Trophoblast cell (in vitro differentiated cells and primary cell): ENCODE measurements around the gene BMP5.

ENCODE experiments used
- DNase-seq, 2 donors: peaks; one replicate each; pipeline ENCODE4 v3.0.0-alpha.2; 2016
- H2AFZ ChIP-seq: 2 replicates; pipeline ENCODE4 v1.6.1; 2013; ENCODE audit warnings: low read length, moderate library complexity, mild to moderate bottlenecking; ENCODE audit not compliant: insufficient read depth, poor library complexity
- H2AK5ac ChIP-seq: 2 replicates; pipeline ENCODE4 v1.6.1; 2013; ENCODE audit warnings: mild to moderate bottlenecking, low read length
- H2BK120ac ChIP-seq: 2 replicates; pipeline ENCODE4 v1.6.1; 2013; ENCODE audit warnings: low read length, mild to moderate bottlenecking, moderate library complexity; ENCODE audit not compliant: insufficient read depth, poor library complexity
- H2BK12ac ChIP-seq: 2 replicates; pipeline ENCODE4 v1.6.1; 2013; ENCODE audit warnings: mild to moderate bottlenecking, low read length, moderate library complexity
- H2BK5ac ChIP-seq: 2 replicates; pipeline ENCODE4 v1.6.1; 2013; ENCODE audit warnings: low read length, low read depth, moderate library complexity, mild to moderate bottlenecking; ENCODE audit not compliant: poor library complexity
- H3K14ac ChIP-seq: 2 replicates; pipeline ENCODE4 v1.6.1; 2013; ENCODE audit warnings: mild to moderate bottlenecking, low read length
- H3K18ac ChIP-seq: 2 replicates; pipeline ENCODE4 v1.6.1; 2013; ENCODE audit warnings: mild to moderate bottlenecking, low read length
- H3K23ac ChIP-seq: 2 replicates; pipeline ENCODE4 v1.6.1; 2013; ENCODE audit warnings: low read length
- H3K27ac ChIP-seq: 2 replicates; pipeline ENCODE4 v1.5.1; 2013; ENCODE audit warnings: low read depth, mild to moderate bottlenecking, inconsistent platforms, low read length, moderate library complexity
- H3K27me3 ChIP-seq: 2 replicates; pipeline ENCODE4 v1.6.1; 2013; ENCODE audit warnings: inconsistent platforms, mild to moderate bottlenecking, low read length, moderate library complexity; ENCODE audit not compliant: insufficient read depth
- H3K36me3 ChIP-seq, 2 experiments: 1 replicate in 1 of 2; 2 replicates in 1 of 2; pipeline ENCODE4 v1.6.1; 2013; ENCODE audit warnings: low read length in 2 of 2, mild to moderate bottlenecking in 2 of 2, moderate library complexity in 1 of 2; ENCODE audit not compliant: insufficient read depth in 2 of 2, control insufficient read depth in 1 of 2
- H3K4ac ChIP-seq: 2 replicates; pipeline ENCODE4 v1.6.1; 2013; ENCODE audit warnings: low read depth, mild to moderate bottlenecking, low read length, moderate library complexity
- H3K4me1 ChIP-seq, 2 experiments: 1 replicate in 1 of 2; 2 replicates in 1 of 2; pipeline ENCODE4 v1.6.1; 2013; ENCODE audit warnings: low read length in 2 of 2, mild to moderate bottlenecking in 2 of 2, moderate library complexity in 1 of 2; ENCODE audit not compliant: insufficient read depth in 2 of 2, control insufficient read depth in 1 of 2
- H3K4me2 ChIP-seq: 2 replicates; pipeline ENCODE4 v1.6.1; 2013; ENCODE audit warnings: inconsistent platforms, mild to moderate bottlenecking, low read length, moderate library complexity
- H3K4me3 ChIP-seq: 2 replicates; pipeline ENCODE4 v1.5.1; 2013; ENCODE audit warnings: mild to moderate bottlenecking, low read depth, low read length, inconsistent platforms
- H3K79me1 ChIP-seq: one replicate; pipeline ENCODE4 v1.6.1; 2013; ENCODE audit warnings: low read length
- H3K79me2 ChIP-seq: 2 replicates; pipeline ENCODE4 v1.6.1; 2013; ENCODE audit warnings: low read length, mild to moderate bottlenecking; ENCODE audit not compliant: control insufficient read depth, insufficient read depth, poor library complexity
- H3K9ac ChIP-seq: 2 replicates; pipeline ENCODE4 v1.6.1; 2013; ENCODE audit warnings: mild to moderate bottlenecking, low read length
- H3K9me3 ChIP-seq: 2 replicates; pipeline ENCODE4 v1.6.1; 2013; ENCODE audit warnings: low read depth, mild to moderate bottlenecking, control low read depth, inconsistent platforms, low read length; ENCODE audit not compliant: insufficient read depth
- H4K12ac ChIP-seq: 2 replicates; pipeline ENCODE4 v1.6.1; 2013; ENCODE audit warnings: low read depth, mild to moderate bottlenecking, low read length, moderate library complexity
- H4K8ac ChIP-seq: 2 replicates; pipeline ENCODE4 v1.6.1; 2013; ENCODE audit warnings: low read depth, mild to moderate bottlenecking, low read length, moderate library complexity
- H4K91ac ChIP-seq: one replicate; pipeline ENCODE4 v1.6.1; 2013; ENCODE audit warnings: low read depth, mild to moderate bottlenecking, low read length, moderate library complexity
- WGBS: extraction: QIAGEN DNeasy Blood & Tissue Kit; methylation state at CpG from one replicate; pipeline ENCODE4 v1.1.7; 2013; ENCODE audit warnings: missing lambda C conversion rate; ENCODE audit not compliant: insufficient read length, insufficient coverage; ENCODE audit errors: extremely low coverage; 5-methylcytosine and 5-hydroxymethylcytosine counted together

BMP5 gene

GRCh38 chr6:55794136-55794812, 81.1 kb downstream of the BMP5 start:
- no peaks in the 10 kb centered on the region for H3K79me2 ChIP-seq
- H3K9ac ChIP-seq: no peak overlapping the region
- H2AK5ac ChIP-seq: no peak overlapping the region
- H4K8ac ChIP-seq: no peak overlapping the region
- no peak overlapping the region for H3K27ac ChIP-seq
- no peak overlapping the region for H2BK12ac ChIP-seq
- no peak overlapping the region for H2BK120ac ChIP-seq
- no peaks in the 10 kb centered on the region for H3K36me3 ChIP-seq
- no peak overlapping the region for H3K4me3 ChIP-seq
- no peak overlapping the region for H3K18ac ChIP-seq
- H3K4me2 ChIP-seq: no peak overlapping the region
- no peak overlapping the region for H3K14ac ChIP-seq
- H2AFZ ChIP-seq: no peak overlapping the region
- no CpG with 5 or more reads among the region's 3 CpGs for WGBS
- no peak overlapping the region for H4K91ac ChIP-seq
- no peaks in the 10 kb centered on the region for H3K9me3 ChIP-seq
- H3K4me1 ChIP-seq: no peaks in the 10 kb centered on the region
- DNase-seq: no peak
- H3K27me3 ChIP-seq: no peaks in the 10 kb centered on the region
- no peak overlapping the region for H4K12ac ChIP-seq
- no peaks in the 10 kb centered on the region for H3K79me1 ChIP-seq
- no peak overlapping the region for H3K4ac ChIP-seq
- no peak overlapping the region for H3K23ac ChIP-seq
- no peak overlapping the region for H2BK5ac ChIP-seq

- H2BK12ac ChIP-seq: no peak overlapping the region
- H3K9me3 ChIP-seq: no peaks in the 10 kb centered on the region
- H3K4ac ChIP-seq: no peak overlapping the region
- H4K8ac ChIP-seq: no peak overlapping the region
- H4K91ac ChIP-seq: no peak overlapping the region
- H3K18ac ChIP-seq: no peak overlapping the region
- DNase-seq: no peak
- no peaks in the 10 kb centered on the region for H3K36me3 ChIP-seq
- no peaks in the 10 kb centered on the region for H3K79me2 ChIP-seq
- H3K79me1 ChIP-seq: no peaks in the 10 kb centered on the region
- H3K4me2 ChIP-seq: no peak overlapping the region
- H3K4me1 ChIP-seq: no peaks in the 10 kb centered on the region
- H4K12ac ChIP-seq: no peak overlapping the region
- H3K23ac ChIP-seq: no peak overlapping the region
- WGBS: no CpG with 5 or more reads among the region's 6 CpGs
- H2BK120ac ChIP-seq: no peak overlapping the region
- H3K4me3 ChIP-seq: no peak overlapping the region
- H3K9ac ChIP-seq: no peak overlapping the region
- no peak overlapping the region for H2AK5ac ChIP-seq
- H2AFZ ChIP-seq: no peak overlapping the region
- no peak overlapping the region for H2BK5ac ChIP-seq
- H3K27ac ChIP-seq: no peak overlapping the region
- no peak overlapping the region for H3K14ac ChIP-seq
- H3K27me3 ChIP-seq: no peaks in the 10 kb centered on the region
Measured at GRCh38 chr6:55785273-55785672, 90.1 kb downstream of the BMP5 start.

- no peak overlapping the region for H2BK120ac ChIP-seq
- H3K18ac ChIP-seq: no peak overlapping the region
- H4K8ac ChIP-seq: no peak overlapping the region
- no peak overlapping the region for H3K14ac ChIP-seq
- H3K4ac ChIP-seq: no peak overlapping the region
- H2BK5ac ChIP-seq: no peak overlapping the region
- H4K12ac ChIP-seq: no peak overlapping the region
- H3K27me3 ChIP-seq: no peaks in the 10 kb centered on the region
- H3K4me1 ChIP-seq: no peaks in the 10 kb centered on the region
- no peak overlapping the region for H3K23ac ChIP-seq
- H3K9ac ChIP-seq: no peak overlapping the region
- no CpG with 5 or more reads among the region's 2 CpGs for WGBS
- H3K27ac ChIP-seq: no peak overlapping the region
- H2BK12ac ChIP-seq: no peak overlapping the region
- no peak overlapping the region for H3K4me2 ChIP-seq
- H4K91ac ChIP-seq: no peak overlapping the region
- no peaks in the 10 kb centered on the region for H3K36me3 ChIP-seq
- no peak overlapping the region for H3K4me3 ChIP-seq
- H2AFZ ChIP-seq: no peak overlapping the region
- H2AK5ac ChIP-seq: no peak overlapping the region
- no peaks in the 10 kb centered on the region for H3K79me1 ChIP-seq
- no peaks in the 10 kb centered on the region for H3K79me2 ChIP-seq
- no peaks in the 10 kb centered on the region for H3K9me3 ChIP-seq
- DNase-seq: no peak
Measured at GRCh38 chr6:55782275-55782674, 93.1 kb downstream of the BMP5 start.

- H3K4ac ChIP-seq: no peak overlapping the region
- no peak overlapping the region for H2AFZ ChIP-seq
- H3K4me2 ChIP-seq: no peak overlapping the region
- no peak overlapping the region for H2BK12ac ChIP-seq
- H4K8ac ChIP-seq: no peak overlapping the region
- H3K9me3 ChIP-seq: no peaks in the 10 kb centered on the region
- H3K4me1 ChIP-seq: no peaks in the 10 kb centered on the region
- H3K79me1 ChIP-seq: no peaks in the 10 kb centered on the region
- no peak overlapping the region for H2BK120ac ChIP-seq
- H3K36me3 ChIP-seq: no peaks in the 10 kb centered on the region
- H3K27me3 ChIP-seq: no peaks in the 10 kb centered on the region
- no peak overlapping the region for H3K4me3 ChIP-seq
- no peak overlapping the region for H3K27ac ChIP-seq
- H2AK5ac ChIP-seq: no peak overlapping the region
- no CpG with 5 or more reads among the region's 2 CpGs for WGBS
- H4K12ac ChIP-seq: no peak overlapping the region
- H3K18ac ChIP-seq: no peak overlapping the region
- DNase-seq: no peak
- H3K9ac ChIP-seq: no peak overlapping the region
- H4K91ac ChIP-seq: no peak overlapping the region
- H3K79me2 ChIP-seq: no peaks in the 10 kb centered on the region
- H3K23ac ChIP-seq: no peak overlapping the region
- H3K14ac ChIP-seq: no peak overlapping the region
- no peak overlapping the region for H2BK5ac ChIP-seq
Measured at GRCh38 chr6:55778705-55779104, 96.7 kb downstream of the BMP5 start.
